GM21381 (cell line): ENCODE data around the gene PDLIM5.
"Not testable (repeated sequence)": the region's sequence is repeated elsewhere in the genome, so short reads cannot be mapped to it uniquely, and the experiment has no call there.

Experiments used
- ATAC-seq: cut with Tn5 transposase; IDR thresholded peaks from one replicate; pipeline ENCODE4 v1.9.1; 2021; ENCODE audit warnings: mild to moderate bottlenecking, moderate library complexity; ENCODE audit not compliant: unreplicated experiment

Gene PDLIM5

GRCh38 chr4:94551643-94552564 lies 100.2 kb downstream of the PDLIM5 start:
- no peak for ATAC-seq

DNA sequence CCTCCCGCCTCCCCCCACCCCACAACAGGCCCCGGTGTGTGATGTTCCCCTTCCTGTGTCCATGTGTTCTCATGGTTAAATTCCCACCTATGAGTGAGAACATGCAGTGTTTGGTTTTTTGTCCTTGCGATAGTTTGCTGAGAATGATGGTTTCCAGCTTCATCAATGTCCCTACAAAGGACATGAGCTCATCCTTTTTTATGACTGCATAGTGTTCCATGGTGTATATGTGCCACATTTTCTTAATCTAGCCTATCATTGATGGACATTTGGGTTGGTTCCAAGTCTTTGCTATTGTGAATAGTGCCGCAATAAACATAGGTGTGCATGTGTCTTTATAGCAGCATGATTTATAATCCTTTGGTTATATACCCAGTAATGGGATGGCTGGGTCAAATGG lies 104.3 kb downstream of the PDLIM5 start:
- not testable (repeated sequence) for ATAC-seq

- ATAC-seq: not testable (repeated sequence)
Measured at GRCh38 chr4:94557632-94558031, 105.9 kb downstream of the PDLIM5 start.

- ATAC-seq: no peak
Measured at GRCh38 chr4:94558392-94558904, 106.7 kb downstream of the PDLIM5 start.

DNA sequence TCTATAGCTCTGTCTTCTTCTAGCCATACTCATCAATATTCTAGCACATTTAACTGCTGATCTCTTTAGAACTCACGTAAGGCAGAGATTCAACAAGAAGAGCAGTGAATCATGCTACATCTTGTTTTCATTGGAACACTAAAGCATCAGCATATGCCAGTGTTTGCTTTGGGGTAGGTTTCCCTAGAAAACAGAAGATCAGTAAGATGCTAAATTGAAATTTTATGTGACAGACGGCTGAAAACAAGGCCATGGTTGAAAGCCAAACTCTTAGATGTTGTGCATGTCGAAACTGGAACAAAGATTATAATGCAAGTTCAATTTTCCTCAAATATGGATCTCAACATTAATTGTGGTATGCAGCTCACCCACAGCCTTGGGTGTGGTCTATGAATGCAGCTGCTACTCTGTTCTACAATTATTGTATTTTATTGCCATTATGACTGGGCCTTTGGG lies 107.6 kb downstream of the PDLIM5 start:
- no peak for ATAC-seq

DNA sequence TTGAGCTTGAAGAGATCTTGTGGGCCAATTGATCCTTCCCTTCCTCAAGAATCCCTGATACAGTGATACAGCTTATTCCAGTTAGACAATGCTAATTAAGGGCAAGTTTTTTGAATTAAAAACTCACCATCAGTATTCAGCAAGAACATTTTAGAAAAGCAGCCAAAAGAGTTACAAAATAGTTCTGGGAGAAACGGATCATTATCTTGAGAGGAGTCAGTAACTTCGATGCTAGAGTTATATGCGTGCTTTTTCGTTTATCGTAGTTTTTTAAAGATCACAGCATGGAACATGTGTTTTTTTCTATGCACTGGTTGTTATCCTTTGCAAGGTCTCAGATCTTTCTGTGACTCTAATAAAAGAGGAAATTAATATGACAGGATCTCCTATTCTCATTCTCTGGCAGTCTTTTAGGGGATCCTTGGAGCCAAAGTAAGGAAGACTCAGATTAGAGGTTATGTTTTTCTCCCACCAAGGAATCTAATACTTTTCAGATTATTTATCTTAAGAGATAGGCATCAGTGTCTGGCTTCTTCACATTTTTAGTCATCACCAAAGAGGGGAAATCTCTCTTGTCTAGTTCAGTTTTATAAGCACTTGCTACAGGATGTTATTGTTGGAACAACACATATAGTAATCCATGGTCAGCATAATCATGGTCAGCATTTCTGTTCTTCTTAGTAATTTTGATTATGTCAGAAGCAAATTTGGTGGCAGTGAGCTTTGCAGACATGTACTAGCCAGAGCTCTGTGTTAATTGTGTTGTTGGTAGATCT lies 109.7 kb downstream of the PDLIM5 start:
- ATAC-seq: no peak

DNA sequence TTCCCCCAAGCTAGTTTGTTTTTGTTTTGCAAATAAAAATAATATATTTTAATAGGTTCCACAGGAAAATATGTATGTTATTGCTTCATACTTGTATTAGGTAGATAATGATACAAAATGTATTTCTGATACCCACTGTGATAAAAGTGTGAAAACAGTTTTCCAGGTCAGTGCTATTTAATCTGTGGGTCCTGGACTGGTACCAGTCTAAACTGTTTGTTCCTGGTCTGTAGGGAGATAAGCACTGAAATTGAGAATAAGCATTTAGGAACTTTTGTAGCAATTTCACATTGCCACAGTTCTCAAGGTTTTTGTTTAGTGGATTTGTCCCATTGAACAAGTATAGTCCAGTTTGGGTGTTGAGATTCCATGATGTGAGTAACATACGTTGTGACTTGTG lies 110.5 kb downstream of the PDLIM5 start:
- no peak for ATAC-seq

GRCh38 chr4:94564252-94564651 lies 112.5 kb downstream of the PDLIM5 start:
- no peak for ATAC-seq

GRCh38 chr4:94566420-94566819 lies 114.7 kb downstream of the PDLIM5 start:
- no peak for ATAC-seq

DNA sequence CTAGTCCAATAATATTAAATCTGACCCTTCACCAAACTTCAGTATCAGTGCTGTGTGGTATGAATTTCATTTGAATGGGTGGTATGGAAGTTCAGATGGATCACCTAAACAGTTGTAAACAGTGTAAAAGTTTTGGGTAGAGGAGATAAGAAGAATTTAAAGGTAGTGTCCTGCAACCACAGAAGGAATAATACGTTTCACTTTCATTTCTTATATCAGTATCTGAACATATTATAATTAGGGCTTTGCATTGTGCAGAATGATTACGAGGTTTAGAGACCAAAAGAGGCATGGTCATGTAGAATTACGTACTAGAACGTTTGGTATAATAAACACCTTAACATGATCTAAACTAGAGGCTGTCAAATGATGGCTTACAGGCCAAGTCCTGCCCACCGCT lies 116.1 kb downstream of the PDLIM5 start:
- ATAC-seq: peak; percentile 76

GRCh38 chr4:94570558-94570957 lies 118.8 kb downstream of the PDLIM5 start:
- no peak for ATAC-seq

DNA sequence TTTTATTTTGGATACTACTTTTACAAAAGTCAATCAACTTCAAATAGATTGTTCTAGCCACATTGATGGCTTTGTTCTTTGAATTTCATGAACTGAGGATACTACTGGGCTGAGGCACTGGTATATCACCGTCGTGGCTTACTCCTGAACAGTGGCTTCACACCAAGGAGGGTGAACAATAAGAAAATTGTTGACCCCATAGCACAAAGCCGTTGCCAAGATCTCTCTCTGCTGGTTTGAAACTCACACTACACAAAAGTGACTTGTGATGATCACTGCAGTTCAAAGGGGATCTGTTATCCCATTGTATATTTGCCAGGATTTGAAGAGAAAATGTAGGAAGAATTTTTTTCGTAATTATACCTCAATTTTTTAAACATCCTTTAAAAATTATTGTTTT lies 119.6 kb downstream of the PDLIM5 start:
- no peak for ATAC-seq

DNA sequence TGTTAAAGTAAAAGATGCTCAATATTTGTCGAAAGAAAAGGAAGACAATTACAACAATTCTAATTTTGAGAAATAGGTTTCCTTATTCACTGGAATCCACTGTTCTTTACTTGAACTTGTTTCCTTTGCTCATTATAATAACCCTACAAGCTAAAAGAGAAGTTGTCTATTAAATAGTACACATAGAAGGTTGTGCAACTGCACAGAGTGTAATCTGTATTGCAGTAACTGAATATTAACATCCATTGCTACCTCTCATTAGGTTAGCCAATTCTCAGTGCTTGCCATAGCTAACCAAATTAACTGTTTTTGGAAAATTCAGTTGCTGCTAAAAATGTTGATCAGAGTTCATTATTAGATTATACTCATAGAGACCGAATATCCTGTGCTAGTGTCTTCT lies 120.0 kb downstream of the PDLIM5 start:
- ATAC-seq: no peak

GRCh38 chr4:94574050-94574449 lies 122.3 kb downstream of the PDLIM5 start:
- ATAC-seq: no peak

DNA sequence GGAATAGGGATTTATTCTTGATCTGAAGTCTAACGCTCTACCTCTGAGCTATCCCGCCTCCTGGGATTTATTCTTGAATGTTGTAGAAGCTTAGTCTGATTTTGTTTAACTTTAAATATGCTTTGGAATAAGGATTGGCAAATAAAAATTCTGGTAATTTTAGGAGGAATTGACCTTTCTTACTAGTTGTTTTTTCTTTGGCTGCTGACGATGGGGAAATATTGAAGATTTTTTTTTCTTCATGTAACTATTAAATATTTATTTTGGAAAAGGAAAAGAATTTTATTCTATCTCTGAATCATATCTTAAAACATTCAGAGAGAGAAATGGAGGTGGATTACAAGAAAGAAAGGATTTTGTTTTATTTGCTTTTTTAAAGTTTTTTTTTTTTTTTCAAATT lies 122.9 kb downstream of the PDLIM5 start:
- no peak for ATAC-seq

GRCh38 chr4:94575652-94576051 lies 123.9 kb downstream of the PDLIM5 start:
- ATAC-seq: no peak

DNA sequence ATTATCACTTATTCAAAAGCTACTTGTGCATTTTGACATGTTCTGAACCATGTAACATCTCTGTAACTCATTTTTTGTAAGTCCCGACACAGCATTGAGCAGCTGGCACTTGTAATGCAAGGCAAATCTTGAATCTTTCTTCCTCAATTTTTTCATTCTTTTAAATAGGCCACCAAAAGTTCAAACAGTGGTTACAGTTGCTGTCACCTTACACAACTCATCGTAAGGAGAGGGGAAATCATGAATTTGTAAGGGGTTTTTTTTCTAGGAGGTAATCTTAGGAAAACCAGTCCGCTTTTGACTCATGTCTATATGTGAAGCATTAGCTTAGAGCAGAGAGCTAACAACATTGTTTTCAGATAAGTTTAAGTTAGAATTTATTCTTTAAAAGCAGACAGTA lies 124.5 kb downstream of the PDLIM5 start:
- no peak for ATAC-seq

- no peak for ATAC-seq
Measured at GRCh38 chr4:94577136-94577535, 125.4 kb downstream of the PDLIM5 start.

GRCh38 chr4:94578195-94578594 lies 126.5 kb downstream of the PDLIM5 start:
- ATAC-seq: no peak

- ATAC-seq: no peak
Measured at GRCh38 chr4:94581766-94582165, 130.0 kb downstream of the PDLIM5 start.

DNA sequence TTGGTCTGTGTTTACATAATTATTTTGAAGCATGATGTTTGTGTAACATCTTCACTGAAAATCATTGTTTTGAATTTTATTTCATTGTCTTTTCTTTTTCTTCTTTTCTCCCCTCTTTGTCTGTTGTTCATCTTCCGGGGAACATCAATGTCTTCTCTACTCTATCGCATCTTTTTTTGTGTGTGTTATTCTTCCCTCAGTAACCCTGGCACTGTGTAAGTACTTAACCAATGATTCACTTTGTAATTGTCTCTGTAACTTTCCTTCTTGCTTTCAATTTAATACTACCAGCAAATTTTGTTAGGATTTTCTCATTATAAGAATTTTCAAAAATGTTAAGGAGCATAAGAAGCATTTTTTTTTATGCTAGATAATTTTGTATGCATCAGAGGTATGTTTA lies 130.8 kb downstream of the PDLIM5 start:
- ATAC-seq: no peak
